ENCODE results near the gene ZFR2.
"Not testable (repeated sequence)": the region's sequence is repeated elsewhere in the genome, so short reads cannot be mapped to it uniquely, and the experiment has no call there.

The ZFR2 gene

DNA sequence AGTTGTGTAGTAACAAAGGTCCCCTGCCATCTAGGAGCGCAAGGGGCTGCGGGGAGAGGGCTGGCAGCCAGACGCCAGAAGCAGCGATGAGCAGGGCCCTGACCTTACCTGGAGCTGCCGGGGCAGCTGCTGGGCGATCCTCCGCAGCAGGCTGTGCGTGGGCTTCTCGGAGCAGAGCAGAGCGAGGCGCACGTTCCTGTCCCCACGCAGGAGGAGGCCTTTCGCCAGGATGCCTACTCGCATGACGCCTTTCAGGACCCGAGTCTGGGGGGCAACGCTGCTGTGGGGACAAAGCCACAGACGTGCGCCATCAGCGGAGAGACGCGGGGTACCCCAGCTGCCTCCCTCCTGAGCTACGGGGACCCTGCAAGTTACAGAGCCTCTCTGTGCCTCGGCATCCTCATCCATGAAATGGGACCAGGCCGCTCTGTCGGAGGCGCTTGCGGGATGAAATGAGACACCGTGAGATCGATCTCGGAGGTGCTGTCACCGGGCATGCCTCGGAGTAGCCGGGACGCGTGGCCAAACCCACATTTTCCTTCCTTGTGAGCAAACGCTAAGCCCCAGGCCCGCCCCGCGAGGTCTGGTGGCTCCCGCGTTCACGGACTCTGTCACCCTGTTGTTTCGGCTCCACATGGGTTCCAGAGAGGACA is 52.1 kb downstream of the ZFR2 start:
- DNase-seq, result no peak

DNA sequence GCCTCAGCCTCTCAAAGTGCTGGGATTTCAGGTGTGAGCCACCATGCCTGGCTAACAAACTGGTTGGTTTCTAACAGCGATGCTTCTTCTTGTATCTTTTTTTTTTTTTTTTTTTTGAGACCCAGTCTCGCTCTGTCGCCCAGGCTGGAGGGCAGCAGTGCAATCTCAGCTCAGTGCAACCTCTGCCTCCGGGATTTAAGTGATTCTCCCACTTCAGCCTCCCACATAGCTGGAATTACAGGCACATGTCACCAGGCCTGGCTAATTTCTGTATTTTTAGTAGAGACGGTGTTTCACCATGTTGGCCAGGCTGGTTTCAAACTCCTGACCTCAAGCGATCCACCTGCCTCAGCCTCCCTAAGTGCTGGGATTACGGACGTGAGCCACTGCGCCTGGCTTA is 52.7 kb downstream of the ZFR2 start:
- not testable (repeated sequence) for DNase-seq

DNA sequence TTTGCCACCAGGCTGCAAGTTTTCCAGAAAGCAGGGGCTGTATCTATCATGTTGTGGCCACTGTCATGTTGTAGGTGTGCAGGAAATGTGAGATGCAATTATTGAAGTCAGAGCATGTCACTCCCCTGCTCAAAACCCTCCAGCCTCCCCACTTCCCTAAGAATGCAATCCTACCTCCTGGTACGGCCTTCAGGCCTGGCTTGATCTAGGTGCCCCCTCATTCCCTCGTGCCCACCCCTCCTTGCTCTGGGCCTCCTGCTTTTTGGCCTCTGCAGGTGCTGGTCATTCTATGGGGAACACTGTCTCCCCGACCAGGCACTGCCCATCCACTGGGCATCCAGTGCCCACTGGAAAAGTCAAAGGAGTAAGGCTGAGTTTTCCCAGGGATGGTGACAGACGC is 54.2 kb downstream of the ZFR2 start:
- DNase-seq, result no peak

DNA sequence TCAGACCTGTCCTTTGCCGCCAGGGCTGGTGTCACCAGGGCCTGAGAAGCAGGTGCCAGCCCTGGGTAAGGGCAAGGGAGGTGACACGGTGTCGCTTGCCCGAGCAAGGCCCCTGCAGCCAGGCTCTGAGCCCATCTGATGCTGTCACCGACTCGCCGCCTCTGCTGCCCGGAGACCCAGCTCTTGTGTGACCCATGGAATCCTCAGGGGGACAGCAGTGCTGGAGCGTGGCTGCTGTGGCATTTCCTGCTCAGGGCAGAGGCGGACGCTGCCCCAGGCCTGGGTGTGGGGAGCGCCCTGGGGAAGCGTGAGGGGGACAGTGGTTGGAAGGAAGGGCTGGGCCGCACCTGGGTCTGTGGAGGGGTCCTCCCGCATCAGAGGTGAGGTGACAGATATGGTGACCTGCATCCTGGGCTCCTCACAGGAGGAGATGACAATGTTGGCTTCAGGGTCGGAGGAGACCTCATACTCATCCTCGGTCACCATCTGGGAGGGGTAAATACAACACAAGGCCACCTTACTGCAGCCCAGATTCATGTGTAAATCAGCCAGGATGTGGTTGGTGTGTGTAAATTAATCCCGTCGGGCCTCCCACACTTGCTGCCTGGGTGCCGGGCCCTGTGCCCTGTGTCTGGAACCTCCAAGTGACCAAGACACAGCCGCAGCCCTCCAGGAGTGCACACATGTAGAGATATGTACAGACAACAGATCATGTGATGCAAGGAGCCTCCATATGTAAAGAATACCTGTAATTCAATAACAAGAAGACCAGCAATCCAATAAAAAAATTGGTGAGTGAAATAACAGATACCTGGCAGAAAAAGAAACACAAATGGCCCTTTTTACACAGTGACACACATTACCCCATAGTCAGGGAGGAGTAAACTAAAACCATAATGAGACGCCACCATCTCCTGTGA is 55.1 kb downstream of the ZFR2 start:
- no peak for DNase-seq

DNA sequence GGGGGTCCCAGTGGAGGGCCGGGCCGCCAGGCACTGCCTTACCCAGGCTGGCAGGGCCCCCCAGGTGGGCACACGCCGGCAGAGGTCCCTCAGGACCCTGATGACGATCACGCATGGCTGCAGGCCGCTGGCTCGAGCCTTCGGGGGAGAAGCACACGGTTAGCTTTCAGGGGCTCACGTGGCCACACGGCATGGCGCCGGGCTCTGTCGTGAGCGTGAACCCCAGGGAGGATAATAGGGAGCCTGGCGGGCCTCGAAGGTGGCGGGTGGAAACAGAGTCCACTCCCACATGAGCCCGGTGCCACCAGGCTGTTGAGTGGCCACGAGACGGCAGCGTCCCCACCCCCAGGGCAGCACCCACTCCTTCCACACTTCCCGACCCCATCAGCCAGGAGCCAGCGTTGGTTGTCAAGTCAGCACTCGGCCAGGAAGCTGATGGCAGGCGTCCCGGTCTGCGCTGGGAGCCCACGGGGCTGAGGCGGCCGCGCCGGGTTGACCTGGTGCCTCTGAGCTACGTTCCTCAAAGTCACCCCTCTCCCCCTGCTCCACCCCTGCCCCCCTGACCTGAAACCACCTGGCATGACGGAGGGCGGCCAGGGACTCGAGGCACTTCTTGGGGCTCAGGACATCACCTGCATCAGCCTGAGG is 58.0 kb downstream of the ZFR2 start:
- DNase-seq, result no peak

DNA sequence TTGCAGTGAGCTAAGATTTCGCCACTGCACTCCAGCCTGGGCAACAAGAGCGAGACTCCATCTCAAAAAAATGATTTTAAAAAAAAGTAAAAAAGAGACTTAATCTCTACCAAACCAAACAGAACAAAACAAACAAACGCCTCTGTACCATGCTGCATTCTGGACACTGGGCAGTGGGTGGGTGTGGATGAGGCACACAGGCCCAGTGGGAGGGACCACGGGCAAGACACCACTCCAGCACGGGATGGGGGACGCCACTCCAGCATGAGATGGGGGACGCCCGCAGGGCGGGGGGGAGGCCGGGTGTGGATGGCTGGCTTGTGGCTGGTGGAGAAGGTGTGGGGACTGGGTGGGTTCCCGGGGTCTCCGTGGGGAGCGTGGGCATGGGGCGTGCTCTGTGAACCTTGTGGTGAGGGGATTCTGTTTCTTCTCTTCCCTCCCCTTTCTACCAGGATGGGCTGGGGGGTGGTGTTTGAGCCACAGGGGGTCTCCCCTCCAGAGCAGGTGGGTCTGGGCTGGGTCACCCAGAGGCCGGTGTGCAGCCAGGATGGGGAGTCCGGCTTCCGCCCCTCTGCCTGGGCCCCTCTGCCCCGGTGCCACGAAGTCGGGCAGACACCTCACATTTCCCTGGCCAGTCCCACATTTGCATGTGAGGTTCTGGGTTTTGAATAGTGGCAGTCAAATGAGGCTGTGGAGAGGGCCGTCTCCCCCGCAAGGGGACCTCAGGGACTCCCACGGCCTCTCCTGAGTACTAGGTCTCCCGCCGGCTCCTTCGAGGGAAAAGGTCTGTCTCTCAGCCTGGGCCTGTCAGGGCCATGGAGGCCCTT is 58.7 kb downstream of the ZFR2 start:
- peak in 1 of 51 donors; percentile 18 for DNase-seq

DNA sequence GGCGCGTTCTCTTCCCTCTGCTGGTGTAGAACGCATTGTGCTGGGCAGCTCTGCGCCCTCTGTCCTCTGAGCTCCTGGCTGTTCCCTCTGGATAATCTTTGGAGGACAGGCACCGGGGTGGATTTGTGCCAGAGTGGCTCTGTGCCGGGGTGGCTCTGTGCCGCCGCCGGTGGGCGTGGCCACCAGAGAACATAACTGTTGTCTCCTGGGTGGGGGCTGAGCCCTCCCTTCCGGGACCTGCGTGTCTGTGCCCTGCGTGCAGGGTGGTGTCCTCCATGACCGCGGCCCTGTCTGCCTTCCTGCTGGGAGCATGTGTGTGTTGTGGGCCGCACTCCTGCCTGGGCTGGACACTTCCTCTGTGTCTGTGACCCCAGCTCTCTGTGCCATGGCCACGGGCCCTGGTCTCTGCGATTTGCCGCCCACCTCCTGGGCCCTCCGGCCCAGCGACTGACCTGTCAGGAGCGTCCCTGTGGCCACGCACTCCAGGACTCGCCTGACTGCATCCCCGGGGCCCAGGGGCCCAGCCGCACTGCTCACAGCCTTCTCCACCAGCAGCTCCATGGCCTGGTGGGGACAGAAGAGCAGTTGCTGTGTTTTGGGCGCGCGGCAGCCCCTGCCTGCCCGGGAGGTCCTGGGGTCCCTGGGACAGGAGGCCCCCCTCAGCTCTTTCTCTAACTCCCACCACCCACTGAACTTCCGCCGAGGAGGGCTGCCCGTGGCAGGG is 60.3 kb downstream of the ZFR2 start:
- no peak for DNase-seq

DNA sequence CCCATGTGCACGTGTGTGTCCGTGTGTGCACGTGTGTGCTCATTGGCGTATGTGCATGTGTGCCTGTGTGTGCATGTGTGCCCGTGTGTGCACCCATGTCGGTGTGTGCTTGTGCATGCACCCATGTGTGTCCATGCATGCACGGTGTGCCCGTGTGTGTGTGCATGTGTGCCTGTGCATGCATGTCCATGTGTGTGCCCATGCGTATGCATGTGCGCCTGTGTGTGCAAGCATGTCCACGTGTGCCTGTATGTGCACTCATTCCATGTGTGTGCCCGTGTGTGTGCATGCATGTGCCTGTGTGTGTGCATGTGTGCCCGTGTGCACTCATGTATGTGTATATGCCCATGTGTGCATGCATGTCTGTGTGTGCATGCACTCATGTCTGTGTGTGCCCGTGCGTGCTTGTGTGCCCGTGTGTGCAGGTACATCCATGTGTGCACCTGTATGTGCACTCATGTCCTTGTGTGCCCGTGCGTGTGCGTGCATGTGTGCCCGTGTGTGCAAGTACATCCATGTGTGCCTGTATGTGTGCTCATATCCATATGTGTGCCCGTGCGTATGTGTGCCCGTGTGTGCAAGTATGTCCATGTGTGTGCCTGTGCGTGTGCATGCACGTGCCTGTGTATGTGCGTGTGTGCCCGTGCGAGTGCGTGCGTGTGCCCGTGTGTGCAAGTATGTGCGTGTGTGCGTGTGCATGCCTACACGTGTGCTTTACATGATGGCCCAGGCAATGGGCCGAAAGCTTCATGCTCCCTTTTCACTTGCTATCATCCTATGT is 61.1 kb downstream of the ZFR2 start:
- DNase-seq, result no peak

DNA sequence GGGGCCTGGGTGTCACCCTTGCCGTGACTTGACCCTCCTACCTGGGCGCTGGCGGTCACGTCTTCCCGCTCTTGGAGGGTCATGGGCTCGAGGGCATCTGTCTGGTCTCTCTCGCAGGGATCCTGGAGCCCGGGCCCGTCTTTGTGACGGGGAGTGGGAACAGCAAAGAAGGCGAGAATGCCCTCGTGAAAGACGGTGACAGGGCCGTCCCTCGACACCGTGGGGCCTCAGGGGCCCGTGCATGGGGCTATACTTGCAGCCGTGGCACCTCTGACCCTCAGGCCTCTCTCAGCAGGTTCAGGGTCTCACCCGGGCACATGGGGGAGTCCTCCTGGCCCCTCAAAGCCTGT is 61.7 kb downstream of the ZFR2 start:
- DNase-seq, result no peak

DNA sequence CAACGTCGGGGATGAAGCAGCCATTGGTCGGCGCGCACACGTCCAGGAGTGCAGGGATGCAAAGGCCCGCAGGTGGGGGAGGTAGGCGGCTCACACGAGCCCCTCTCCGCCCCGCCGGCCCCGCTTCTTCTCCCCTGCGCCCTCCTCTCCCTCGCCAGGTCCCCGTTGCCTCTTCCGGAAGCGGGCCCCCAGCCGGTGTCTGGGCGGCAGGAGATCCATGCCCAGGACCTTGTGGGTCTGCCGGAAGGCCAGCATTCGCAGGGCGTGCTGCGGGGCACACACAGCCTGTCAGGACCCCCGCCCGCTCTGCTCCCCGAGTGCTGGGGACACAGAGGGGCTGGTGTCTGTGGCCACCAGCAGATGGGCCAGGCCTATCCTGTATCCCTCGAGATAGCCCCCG is 63.0 kb downstream of the ZFR2 start:
- DNase-seq, result no peak

DNA sequence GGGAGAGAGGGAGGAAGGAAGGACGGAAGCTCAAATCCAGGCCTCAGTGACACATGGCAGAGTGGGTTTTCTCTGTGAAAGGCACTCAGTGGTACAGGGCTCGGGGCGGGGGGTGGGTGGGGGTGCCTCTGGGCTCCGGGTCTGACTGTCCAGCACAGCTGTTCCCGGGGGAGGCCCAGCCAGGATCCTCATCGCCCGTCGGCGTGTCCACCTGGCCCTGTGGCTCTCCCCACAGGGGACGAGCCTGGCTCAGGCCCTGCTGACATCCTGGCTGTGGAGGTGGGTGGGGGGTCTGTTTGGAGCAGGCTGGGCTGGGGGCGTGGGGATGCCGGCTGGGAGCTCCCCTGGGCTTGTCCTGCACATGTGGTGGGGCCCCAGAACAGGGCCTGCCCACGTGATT is 64.4 kb downstream of the ZFR2 start:
- no peak for DNase-seq

DNA sequence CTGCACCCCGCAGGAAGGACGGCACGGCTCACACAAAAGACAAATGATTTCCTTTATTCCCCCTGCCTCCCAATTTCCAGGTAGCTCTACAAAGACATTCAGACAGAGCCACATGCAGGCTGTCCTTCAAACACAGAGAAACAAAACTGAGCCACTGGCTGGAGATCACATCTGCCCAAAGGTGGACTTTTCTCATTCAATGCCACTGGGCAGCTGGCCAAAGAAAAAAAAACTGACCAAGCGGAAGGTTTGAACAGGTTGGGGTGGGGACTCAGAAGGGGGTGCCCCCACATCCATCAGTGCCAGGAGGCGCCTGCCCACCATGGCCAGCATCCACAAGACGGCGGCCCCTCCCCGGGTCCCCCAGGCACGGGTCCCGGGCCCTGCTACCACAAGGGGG is 64.9 kb downstream of the ZFR2 start:
- DNase-seq, result no peak

DNA sequence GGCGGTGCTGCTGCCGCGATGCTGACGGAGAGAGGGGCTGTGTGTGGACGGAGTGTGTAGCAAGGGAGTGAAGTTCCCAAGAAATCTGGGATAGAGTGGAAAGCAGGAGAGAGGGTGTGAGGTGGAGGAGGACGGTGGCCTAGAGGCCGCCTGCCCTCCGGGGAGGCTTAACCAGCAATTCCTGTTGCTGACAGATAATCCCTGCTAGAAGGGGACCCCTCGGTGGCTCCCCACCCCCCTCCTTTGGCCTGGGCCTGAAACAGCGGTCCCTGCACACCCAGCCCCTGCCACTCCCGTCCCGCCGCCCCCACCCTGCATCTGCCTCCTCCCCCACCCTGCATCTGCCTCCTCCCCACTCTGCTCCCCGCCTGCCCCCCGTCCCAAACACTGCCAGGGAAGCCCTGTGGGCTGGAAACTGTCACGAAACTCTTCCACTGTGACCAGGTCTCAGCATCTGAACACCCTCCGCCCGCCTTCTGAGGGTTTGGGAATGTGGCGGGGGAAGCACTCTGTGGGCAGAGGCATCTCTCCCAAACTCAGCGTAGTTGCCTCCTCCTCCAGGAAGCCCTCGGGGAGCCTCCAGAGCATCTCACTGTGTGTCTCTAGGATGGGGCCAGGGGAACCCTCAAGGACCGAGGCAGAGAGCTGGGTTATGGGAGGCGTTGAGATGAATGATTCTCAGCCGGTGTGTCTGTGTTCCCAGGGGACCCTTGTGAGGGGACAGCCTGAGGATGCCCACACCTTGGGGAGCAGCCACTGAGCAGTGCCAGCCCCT is 65.5 kb downstream of the ZFR2 start:
- no peak for DNase-seq

DNA sequence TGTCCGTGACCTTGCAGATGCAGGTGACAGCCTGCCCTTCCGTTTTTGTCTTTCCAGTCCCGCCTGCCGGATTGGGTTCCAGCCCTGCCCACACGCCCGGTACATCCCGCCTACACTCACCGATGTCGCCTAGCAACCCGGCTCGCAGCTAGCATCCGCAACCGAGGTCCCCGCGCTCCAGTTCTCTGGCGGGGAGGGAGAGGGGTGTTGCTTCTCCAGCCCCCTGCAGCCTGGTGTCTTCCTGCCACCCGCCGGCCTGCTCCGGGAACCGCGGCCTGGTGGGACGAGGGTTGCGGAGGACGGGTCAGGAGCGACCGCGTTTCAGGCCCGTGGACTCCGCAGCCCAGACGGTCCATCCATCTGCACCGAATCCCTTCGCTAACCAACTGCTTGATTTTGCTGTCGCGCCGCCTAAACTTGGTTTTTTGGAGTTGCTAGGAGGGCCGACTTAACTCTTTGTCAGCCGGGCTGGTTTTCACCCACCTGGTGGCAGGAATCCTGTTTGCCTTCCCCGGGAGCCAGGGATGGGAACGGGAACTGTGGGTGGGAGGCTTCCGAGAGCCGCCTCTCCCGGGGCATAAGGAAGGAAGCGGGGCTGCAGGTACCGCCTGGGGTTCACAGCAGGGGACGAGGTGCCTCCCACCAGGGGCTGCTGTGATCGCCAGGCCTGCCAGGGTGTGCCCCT is 67.3 kb downstream of the ZFR2 start:
- DNase-seq, result peak in 32 of 51 donors; percentile 5 to 72 (median 43)

DNA sequence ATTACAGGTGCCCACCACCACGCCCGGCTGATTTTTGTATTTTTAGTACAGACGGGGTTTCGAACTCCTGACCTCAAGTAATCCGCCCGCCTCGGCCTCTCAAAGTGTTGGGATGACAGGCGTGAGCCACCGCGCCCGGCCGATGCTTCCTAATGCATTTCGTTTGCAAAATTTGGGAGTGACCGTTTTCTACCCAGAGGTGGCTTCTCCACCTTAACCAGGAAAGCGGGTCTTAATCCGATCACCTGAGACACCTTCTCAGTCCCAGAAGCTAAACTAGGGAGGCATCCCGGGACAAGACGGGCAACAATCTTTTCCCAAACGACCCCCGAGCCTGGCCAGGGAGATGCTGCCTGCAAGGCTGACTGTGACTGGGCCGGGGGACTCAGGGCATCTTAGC is 67.8 kb downstream of the ZFR2 start:
- DNase-seq, result peak in 1 of 51 donors; percentile 52

DNA sequence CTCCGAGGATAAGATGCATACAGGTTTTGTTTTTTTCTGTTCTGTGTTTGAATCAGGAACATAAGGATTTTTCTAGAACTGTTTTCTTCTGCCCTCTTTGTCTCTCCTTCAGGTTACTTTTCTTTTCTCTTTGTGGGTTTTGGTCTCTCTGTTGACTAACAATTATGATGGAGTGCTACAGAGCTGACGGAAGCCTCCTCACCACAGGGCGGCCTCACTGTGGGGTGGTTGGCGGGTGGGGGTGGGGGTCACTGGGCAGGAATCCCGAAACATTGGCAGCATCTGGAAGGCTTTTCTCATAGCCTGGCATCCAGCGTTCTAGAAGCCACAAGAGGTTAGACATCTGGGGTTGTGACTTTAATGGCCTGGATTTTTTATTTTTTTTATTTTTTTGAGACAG is 70.7 kb downstream of the ZFR2 start:
- DNase-seq, result no peak

DNA sequence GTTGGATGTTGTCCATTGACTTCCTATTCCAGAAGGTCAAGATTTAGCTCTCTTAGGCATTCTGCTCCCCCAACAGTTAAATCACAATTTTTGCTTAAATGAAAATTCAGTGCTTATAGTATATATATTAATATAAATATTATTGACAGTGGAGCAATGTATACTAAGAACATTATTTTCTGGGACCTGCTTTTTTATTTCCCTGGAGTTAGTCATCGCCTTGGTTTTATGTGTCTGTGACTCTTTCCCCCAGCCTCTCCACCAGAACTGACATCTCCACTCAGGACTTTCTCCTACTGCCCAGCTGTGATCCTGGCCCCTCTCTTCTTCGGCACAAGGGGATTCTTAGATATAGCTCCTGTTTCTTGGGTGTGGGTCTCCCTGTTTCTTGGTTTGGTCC is 72.5 kb downstream of the ZFR2 start:
- DNase-seq, result no peak

DNA sequence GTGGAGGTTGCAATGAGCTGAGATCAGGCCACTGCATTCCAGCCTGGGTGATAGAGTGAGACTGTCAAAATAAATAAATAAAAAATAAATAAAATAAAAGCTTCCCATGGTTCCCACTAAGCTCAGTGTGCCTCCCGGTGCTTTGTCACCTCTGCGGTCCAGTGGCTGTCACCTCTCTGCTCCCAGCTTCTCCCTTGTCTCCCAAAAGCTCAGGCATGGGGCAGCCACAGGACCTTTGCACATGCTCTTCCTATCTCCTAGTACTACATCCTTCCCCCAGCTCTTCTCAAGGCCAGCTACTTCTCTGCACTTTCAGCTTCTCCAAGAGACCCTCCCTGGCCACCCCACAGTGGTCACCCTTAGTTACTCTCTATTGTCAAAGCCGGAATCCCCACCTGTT is 75.0 kb downstream of the ZFR2 start:
- no peak for DNase-seq

DNA sequence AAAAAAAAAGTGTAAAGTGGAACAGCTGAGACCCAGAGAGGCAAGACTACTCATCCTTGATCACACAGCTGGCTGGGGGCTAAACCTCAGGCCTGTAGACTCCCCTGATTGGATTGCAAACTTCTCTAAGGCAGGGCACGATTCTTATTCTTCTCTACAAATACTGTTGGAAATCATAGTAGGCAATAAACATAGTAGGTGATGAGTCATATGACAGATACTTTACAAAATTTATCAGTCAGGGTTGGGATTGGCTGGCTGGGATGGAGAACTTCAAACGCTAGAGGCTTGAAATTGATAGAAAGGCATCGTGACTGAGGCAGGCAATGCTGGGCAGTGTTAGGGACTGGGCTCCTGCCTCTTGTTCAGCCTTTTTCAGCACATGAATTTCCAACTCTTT is 76.7 kb downstream of the ZFR2 start:
- DNase-seq, result no peak
